ENCODE measurements around the gene SLC32A1. TPM values are rescaled to one million over a fixed set of nuclear protein-coding genes. Genes with fewer than 3 reads are reported as not detected.
A peak's percentile ranks its signal among the peaks of the same experiment; 100 is the strongest.

The SLC32A1 gene
- total RNA-seq, 1 experiment from 2014 or later, result 0.09 TPM

DNA sequence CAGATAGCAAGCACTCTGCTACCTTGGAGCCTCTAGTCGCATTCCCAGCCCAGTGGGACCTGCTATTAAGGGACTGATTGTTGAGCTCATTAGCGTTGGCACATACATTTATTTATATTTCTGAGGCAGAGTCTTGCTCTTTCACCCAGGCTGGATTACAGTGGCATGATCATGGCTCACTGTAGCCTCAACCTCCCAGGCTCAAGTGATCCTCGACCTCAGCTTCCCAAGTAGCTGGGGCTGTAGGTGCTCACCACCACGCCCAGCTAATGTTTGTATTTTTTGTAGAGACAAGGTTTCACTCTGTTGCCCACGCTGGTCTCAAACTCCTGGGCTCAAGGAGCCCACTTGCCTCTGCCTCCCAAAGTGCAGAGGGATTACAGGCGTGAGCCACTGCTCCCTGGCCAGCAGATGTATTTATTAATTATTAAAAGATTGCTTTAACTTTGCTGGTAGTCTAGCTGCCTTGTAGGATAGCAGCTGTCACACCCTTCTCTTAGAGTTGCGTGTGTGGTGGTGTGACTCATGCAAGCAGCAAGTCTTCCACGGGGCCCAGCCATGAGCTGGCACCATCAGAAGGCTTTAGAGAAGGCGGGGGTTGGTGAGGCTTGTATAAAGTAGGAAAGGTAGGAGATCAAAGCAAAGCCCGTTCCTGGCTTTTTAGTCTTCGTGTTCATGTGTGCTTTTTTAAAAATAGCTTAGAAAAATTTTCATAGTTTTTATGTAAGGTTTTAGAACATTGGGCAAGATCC, 40.5 kb downstream of the SLC32A1 start:
- TF ChIP-seq HMGA2 (CRISPR knock-in tag; IDR thresholded peaks at IDR 0.05), result no peak
- TF ChIP-seq SOX15 (CRISPR knock-in tag; IDR thresholded peaks at IDR 0.05), result no peak
- TF ChIP-seq, protein P1, sequence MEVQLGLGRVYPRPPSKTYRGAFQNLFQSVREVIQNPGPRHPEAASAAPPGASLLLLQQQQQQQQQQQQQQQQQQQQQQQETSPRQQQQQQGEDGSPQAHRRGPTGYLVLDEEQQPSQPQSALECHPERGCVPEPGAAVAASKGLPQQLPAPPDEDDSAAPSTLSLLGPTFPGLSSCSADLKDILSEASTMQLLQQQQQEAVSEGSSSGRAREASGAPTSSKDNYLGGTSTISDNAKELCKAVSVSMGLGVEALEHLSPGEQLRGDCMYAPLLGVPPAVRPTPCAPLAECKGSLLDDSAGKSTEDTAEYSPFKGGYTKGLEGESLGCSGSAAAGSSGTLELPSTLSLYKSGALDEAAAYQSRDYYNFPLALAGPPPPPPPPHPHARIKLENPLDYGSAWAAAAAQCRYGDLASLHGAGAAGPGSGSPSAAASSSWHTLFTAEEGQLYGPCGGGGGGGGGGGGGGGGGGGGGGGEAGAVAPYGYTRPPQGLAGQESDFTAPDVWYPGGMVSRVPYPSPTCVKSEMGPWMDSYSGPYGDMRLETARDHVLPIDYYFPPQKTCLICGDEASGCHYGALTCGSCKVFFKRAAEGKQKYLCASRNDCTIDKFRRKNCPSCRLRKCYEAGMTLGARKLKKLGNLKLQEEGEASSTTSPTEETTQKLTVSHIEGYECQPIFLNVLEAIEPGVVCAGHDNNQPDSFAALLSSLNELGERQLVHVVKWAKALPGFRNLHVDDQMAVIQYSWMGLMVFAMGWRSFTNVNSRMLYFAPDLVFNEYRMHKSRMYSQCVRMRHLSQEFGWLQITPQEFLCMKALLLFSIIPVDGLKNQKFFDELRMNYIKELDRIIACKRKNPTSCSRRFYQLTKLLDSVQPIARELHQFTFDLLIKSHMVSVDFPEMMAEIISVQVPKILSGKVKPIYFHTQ (CRISPR knock-in tag; IDR thresholded peaks at IDR 0.05), result no peak
- TF ChIP-seq ELF4 (CRISPR knock-in tag; IDR thresholded peaks at IDR 0.05; ENCODE audit: low read depth), result no peak
- TF ChIP-seq, protein P2, sequence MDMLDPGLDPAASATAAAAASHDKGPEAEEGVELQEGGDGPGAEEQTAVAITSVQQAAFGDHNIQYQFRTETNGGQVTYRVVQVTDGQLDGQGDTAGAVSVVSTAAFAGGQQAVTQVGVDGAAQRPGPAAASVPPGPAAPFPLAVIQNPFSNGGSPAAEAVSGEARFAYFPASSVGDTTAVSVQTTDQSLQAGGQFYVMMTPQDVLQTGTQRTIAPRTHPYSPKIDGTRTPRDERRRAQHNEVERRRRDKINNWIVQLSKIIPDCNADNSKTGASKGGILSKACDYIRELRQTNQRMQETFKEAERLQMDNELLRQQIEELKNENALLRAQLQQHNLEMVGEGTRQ (CRISPR knock-in tag; IDR thresholded peaks at IDR 0.05), result no peak
- no peak for TF ChIP-seq ERG (CRISPR knock-in tag; IDR thresholded peaks at IDR 0.05)
- no peak for TF ChIP-seq E2F4 (CRISPR knock-in tag; IDR thresholded peaks at IDR 0.05; ENCODE audit: borderline replicate concordance, low read depth)
- TF ChIP-seq ZNF232 (CRISPR knock-in tag; IDR thresholded peaks at IDR 0.05), result no peak
- no peak for TF ChIP-seq SMAD4 (CRISPR knock-in tag; IDR thresholded peaks at IDR 0.05)
- no peak for TF ChIP-seq ZNF423 (CRISPR knock-in tag; IDR thresholded peaks at IDR 0.05)
- no peak for TF ChIP-seq ZNF425 (CRISPR knock-in tag; conservative IDR thresholded peaks at IDR 0.05)
- no peak for TF ChIP-seq NR2C2 (CRISPR knock-in tag; IDR thresholded peaks at IDR 0.05)
- TF ChIP-seq ZNF317 (CRISPR knock-in tag; IDR thresholded peaks at IDR 0.05; ENCODE audit: borderline replicate concordance, low read depth), result no peak
- TF ChIP-seq, protein P3, sequence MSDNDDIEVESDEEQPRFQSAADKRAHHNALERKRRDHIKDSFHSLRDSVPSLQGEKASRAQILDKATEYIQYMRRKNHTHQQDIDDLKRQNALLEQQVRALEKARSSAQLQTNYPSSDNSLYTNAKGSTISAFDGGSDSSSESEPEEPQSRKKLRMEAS (CRISPR knock-in tag; IDR thresholded peaks at IDR 0.05), result no peak
- no peak for TF ChIP-seq JUN (CRISPR knock-in tag; IDR thresholded peaks at IDR 0.05)
- TF ChIP-seq, protein P4, sequence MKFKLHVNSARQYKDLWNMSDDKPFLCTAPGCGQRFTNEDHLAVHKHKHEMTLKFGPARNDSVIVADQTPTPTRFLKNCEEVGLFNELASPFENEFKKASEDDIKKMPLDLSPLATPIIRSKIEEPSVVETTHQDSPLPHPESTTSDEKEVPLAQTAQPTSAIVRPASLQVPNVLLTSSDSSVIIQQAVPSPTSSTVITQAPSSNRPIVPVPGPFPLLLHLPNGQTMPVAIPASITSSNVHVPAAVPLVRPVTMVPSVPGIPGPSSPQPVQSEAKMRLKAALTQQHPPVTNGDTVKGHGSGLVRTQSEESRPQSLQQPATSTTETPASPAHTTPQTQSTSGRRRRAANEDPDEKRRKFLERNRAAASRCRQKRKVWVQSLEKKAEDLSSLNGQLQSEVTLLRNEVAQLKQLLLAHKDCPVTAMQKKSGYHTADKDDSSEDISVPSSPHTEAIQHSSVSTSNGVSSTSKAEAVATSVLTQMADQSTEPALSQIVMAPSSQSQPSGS (CRISPR knock-in tag; IDR thresholded peaks at IDR 0.05; ENCODE audit: borderline replicate concordance, low read depth), result no peak
- TF ChIP-seq ZNF263 (CRISPR knock-in tag; IDR thresholded peaks at IDR 0.05; ENCODE audit: low read depth), result no peak
- no peak for TF ChIP-seq CREM (CRISPR knock-in tag; IDR thresholded peaks at IDR 0.05)
- no peak overlapping the region for H3K4me3 Mint-ChIP-seq
- peak overlapping the region; percentile 63; the same call in 1 of the 2 replicates for H3K27ac Mint-ChIP-seq

More for the DNA sequence above, 40.5 kb downstream of the SLC32A1 start:
- DNase-seq (ENCODE audit: low spot score) (no peak), ATAC-seq (no peak)
- CTCF ChIA-PET, result interaction anchor here (1.1 to 2.4 kb wide), 2 partner anchors 34 to 39 kb away, joined by 4 to 7 read pairs; no protein-coding TSS in a partner anchor
- peaks cover 9% of the 10 kb centered on the region; the same call in 1 of the 2 replicates for H3K4me1 Mint-ChIP-seq
- POLR2A ChIA-PET, result no interaction called here
- no peaks in the 10 kb centered on the region for H3K9me3 Mint-ChIP-seq
- H3K27me3 Mint-ChIP-seq (ENCODE audit: low read depth), result no peaks in the 10 kb centered on the region
- peaks cover 48% of the 10 kb centered on the region for H3K36me3 Mint-ChIP-seq

All from WTC11 (cell line).